ENCODE results near the gene FBN1. TPM values are rescaled to one million over a fixed set of nuclear protein-coding genes. Genes with fewer than 3 reads are reported as not detected.

FBN1 gene
- total and polyA plus RNA-seq, 2 donors (not counting 3 experiments of a cell fraction or from before 2014, with no cell fraction given): 107 to 111 TPM

DNA sequence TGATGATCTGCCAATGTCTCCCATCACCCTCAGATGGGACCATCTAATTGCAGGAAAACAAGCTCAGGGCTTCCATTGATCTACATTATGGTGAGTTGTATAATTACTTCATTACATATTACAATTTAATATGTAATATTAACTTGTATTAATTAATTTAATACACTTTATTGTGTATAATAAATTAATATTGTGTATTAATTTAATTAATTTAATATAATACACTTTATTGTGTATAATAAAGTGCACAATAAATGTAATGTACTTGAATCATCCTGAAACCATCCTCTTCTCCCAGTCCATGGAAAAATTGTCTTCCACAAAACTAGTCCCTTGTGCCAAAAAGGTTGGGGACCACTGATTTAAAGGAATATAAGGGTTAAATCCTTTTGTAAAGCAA lies 123.4 kb downstream of the FBN1 start:
- no peak for FAIRE-seq
- H3K27ac ChIP-seq (ENCODE audit: insufficient read depth, low read depth, low read length): no peak overlapping the region
- H3K27me3 ChIP-seq (ENCODE audit: control insufficient read depth in 2 of 2, insufficient read depth in 2 of 2, low read length in 2 of 2): no peaks in the 10 kb centered on the region
- ChIA-PET CTCF (no interaction called here), POLR2A (no interaction called here)
- intact Hi-C loops (cut with micrococcal nuclease) (no loop called here), dilution Hi-C loops (cut with MboI; ENCODE audit: extremely low pct_ligation_motif_present, low sequenced_read_pairs) (no loop called here)
- BruUV-seq (replicated peaks): no TSS peak
- peaks cover 0 to 18% of the 10 kb centered on the region in 2 experiments for H3K36me3 ChIP-seq (ENCODE audit: control insufficient read depth in 2 of 2, extremely low read depth in 1 of 2, insufficient read depth in 2 of 2, low read length in 2 of 2)
- no peak overlapping the region for H3K9ac ChIP-seq (replicated peaks; ENCODE audit: extremely low read depth, insufficient read depth, low read length)
- H3K79me2 ChIP-seq (ENCODE audit: control insufficient read depth, insufficient read depth, low read length): no peaks in the 10 kb centered on the region
- TF ChIP-seq POLR2A (IDR thresholded peaks at IDR 0.05; ENCODE audit: low read depth, low read length) (no peak), JUN (IDR thresholded peaks at IDR 0.05; ENCODE audit: borderline replicate concordance, insufficient read depth, insufficient read length, low read depth) (no peak), GATA2 (IDR thresholded peaks at IDR 0.05; ENCODE audit: insufficient read depth, insufficient read length, low read depth, low read length) (no peak), MYC (IDR thresholded peaks at IDR 0.05; ENCODE audit: low read depth, low read length) (no peak), FOS (IDR thresholded peaks at IDR 0.05; ENCODE audit: borderline replicate concordance, insufficient read depth, low read length) (no peak), POLR2AphosphoS5 (IDR thresholded peaks at IDR 0.05; ENCODE audit: insufficient read depth, low read depth, low read length) (no peak), EZH2 (IDR thresholded peaks at IDR 0.05; ENCODE audit: borderline replicate concordance, low read depth, low read length, severe bottlenecking) (no peak)
- TF ChIP-seq, protein P1, sequence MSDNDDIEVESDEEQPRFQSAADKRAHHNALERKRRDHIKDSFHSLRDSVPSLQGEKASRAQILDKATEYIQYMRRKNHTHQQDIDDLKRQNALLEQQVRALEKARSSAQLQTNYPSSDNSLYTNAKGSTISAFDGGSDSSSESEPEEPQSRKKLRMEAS (IDR thresholded peaks at IDR 0.05; ENCODE audit: insufficient read depth, insufficient read length): no peak
- TF ChIP-seq, protein P2, sequence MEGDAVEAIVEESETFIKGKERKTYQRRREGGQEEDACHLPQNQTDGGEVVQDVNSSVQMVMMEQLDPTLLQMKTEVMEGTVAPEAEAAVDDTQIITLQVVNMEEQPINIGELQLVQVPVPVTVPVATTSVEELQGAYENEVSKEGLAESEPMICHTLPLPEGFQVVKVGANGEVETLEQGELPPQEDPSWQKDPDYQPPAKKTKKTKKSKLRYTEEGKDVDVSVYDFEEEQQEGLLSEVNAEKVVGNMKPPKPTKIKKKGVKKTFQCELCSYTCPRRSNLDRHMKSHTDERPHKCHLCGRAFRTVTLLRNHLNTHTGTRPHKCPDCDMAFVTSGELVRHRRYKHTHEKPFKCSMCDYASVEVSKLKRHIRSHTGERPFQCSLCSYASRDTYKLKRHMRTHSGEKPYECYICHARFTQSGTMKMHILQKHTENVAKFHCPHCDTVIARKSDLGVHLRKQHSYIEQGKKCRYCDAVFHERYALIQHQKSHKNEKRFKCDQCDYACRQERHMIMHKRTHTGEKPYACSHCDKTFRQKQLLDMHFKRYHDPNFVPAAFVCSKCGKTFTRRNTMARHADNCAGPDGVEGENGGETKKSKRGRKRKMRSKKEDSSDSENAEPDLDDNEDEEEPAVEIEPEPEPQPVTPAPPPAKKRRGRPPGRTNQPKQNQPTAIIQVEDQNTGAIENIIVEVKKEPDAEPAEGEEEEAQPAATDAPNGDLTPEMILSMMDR (IDR thresholded peaks at IDR 0.05; ENCODE audit: extremely low read depth in 1 of 2, insufficient read depth in 1 of 2, low read depth in 1 of 2, low read length in 2 of 2): no peak
- H3K4me1 ChIP-seq (ENCODE audit: control insufficient read depth, extremely low read depth, insufficient read depth, low read length): peaks cover 5% of the 10 kb centered on the region
- DNase-seq (ENCODE audit: low read depth, low spot score): no peak
- H3K9me1 ChIP-seq (replicated peaks; ENCODE audit: control insufficient read depth, extremely low read depth, insufficient read depth, low read length): no peaks in the 10 kb centered on the region
- H4K20me1 ChIP-seq (replicated peaks; ENCODE audit: control insufficient read depth, extremely low read depth, insufficient read depth, low read length): no peaks in the 10 kb centered on the region
- H3K4me2 ChIP-seq (ENCODE audit: insufficient read depth, low read length): no peak overlapping the region
- no peak overlapping the region for H3K4me3 ChIP-seq (replicated peaks in 1 of 3; ENCODE audit: insufficient read depth in 1 of 3, low read depth in 1 of 3, low read length in 3 of 3)
- H2AFZ ChIP-seq (ENCODE audit: low read depth, low read length): no peak overlapping the region
- H3K9me3 ChIP-seq (replicated peaks; ENCODE audit: control insufficient read depth, insufficient read depth, low read length): no peaks in the 10 kb centered on the region

Measured in endothelial cell of umbilical vein (primary cell).